MM.1S (cell line): ENCODE results near the gene MAML3.

Source experiments
- DNase-seq: peaks from one replicate; pipeline ENCODE4 v3.0.0-alpha.2; 2015
- H2AFZ ChIP-seq: fragments of 300-600 bp; sonication (generic); 2 replicates; pipeline ENCODE4 v1.6.0; 2016; ENCODE audit warnings: antibody characterized with exemption, low read length
- H3F3A ChIP-seq: fragments of 300-600 bp; sonication (generic); 2 replicates; pipeline ENCODE4 v1.6.1; 2016; ENCODE audit warnings: mild to moderate bottlenecking, antibody characterized with exemption, low read length, moderate library complexity, mixed read lengths; ENCODE audit not compliant: insufficient read depth
- H3K27ac ChIP-seq: fragments of 300-600 bp; sonication (generic); 2 replicates; pipeline ENCODE4 v1.5.1; 2016; ENCODE audit warnings: mild to moderate bottlenecking, low read length
- H3K27me3 ChIP-seq: fragments of 300-600 bp; sonication (generic); replicated peaks from 2 replicates; pipeline ENCODE4 v1.6.0; 2016; ENCODE audit warnings: low read length; ENCODE audit not compliant: insufficient read depth
- H3K36me3 ChIP-seq: fragments of 300-600 bp; sonication (generic); replicated peaks from 2 replicates; pipeline ENCODE4 v1.6.1; 2016; ENCODE audit warnings: mild to moderate bottlenecking, low read length, mixed read lengths; ENCODE audit not compliant: insufficient read depth
- H3K4me1 ChIP-seq: fragments of 300-600 bp; sonication (generic); 2 replicates; pipeline ENCODE4 v1.6.1; 2016; ENCODE audit warnings: low read length, mixed read lengths
- H3K4me2 ChIP-seq: fragments of 300-600 bp; sonication (generic); 2 replicates; pipeline ENCODE4 v1.6.0; 2016; ENCODE audit warnings: low read depth, low read length
- H3K4me3 ChIP-seq: fragments of 300-600 bp; sonication (generic); 2 replicates; pipeline ENCODE4 v1.5.1; 2016; ENCODE audit warnings: low read length, mixed read lengths
- H3K79me2 ChIP-seq: fragments of 300-600 bp; sonication (generic); 2 replicates; pipeline ENCODE4 v1.6.1; 2016; ENCODE audit warnings: mixed run types, low read length, mixed read lengths
- H3K9ac ChIP-seq: fragments of 300-600 bp; sonication (generic); 2 replicates; pipeline ENCODE4 v1.6.1; 2016; ENCODE audit warnings: low read length, mixed read lengths
- H3K9me2 ChIP-seq: fragments of 300-600 bp; sonication (generic); replicated peaks from 2 replicates; pipeline ENCODE4 v1.6.1; 2016; ENCODE audit warnings: mild to moderate bottlenecking, low read length, mixed read lengths; ENCODE audit not compliant: insufficient read depth
- H3K9me3 ChIP-seq: fragments of 300-600 bp; sonication (generic); replicated peaks from 2 replicates; pipeline ENCODE4 v1.6.1; 2016; ENCODE audit warnings: mild to moderate bottlenecking, low read length, mixed read lengths; ENCODE audit not compliant: insufficient read depth
- H4K20me1 ChIP-seq: fragments of 300-600 bp; sonication (generic); 2 replicates; pipeline ENCODE4 v1.6.1; 2016; ENCODE audit warnings: mild to moderate bottlenecking, low read length, moderate library complexity, mixed read lengths; ENCODE audit not compliant: insufficient read depth
- EZH2 ChIP-seq: fragments of 300-600 bp; sonication (generic); optimal IDR thresholded peaks from 2 replicates; pipeline ENCODE3; 2017; ENCODE audit warnings: low read depth, mild to moderate bottlenecking, antibody characterized with exemption, low read length, mixed read lengths
- EZH2phosphoT487 ChIP-seq: fragments of 300-600 bp; sonication (generic); IDR thresholded peaks from 2 replicates; pipeline ENCODE4 v1.6.1; 2018; ENCODE audit warnings: antibody characterized with exemption, low read length
- TF ChIP-seq, protein P1 (sequence below): fragments of 300-600 bp; sonication (generic); IDR thresholded peaks from 2 replicates; pipeline ENCODE4 v1.5.1; 2016; ENCODE audit warnings: antibody characterized with exemption, low read length, mixed read lengths

Gene MAML3

DNA sequence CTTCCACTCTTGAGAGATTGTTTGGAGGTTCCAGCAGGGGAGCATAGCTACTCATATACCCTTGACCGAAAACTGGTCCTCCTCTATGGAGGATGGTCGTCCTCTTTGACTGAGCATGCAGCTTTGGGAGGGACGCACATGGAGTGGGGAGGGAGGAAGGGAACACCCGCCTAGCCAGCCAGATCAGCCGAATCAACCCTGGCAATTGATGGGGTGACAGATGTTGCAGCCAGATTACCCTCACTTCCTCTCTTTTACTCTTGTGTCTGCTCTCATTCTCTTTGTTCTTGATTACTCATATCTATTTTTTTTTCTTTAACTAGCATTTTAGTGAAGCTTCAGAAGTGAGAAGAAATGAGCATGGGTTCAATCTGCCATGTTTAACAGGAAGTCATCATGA lies 468.8 kb downstream of the MAML3 start:
- no peak overlapping the region for H3K27ac ChIP-seq
- H3K9me3 ChIP-seq: no peaks in the 10 kb centered on the region
- no peaks in the 10 kb centered on the region for H3F3A ChIP-seq
- no peaks in the 10 kb centered on the region for H3K9me2 ChIP-seq
- no peak overlapping the region for H3K4me3 ChIP-seq
- H4K20me1 ChIP-seq: no peaks in the 10 kb centered on the region
- no peaks in the 10 kb centered on the region for H3K4me1 ChIP-seq
- H3K9ac ChIP-seq: no peak overlapping the region
- DNase-seq: no peak
- no peaks in the 10 kb centered on the region for H3K27me3 ChIP-seq
- H3K36me3 ChIP-seq: no peaks in the 10 kb centered on the region
- H3K4me2 ChIP-seq: no peak overlapping the region
- no peak overlapping the region for H2AFZ ChIP-seq
- no peak for TF ChIP-seq EZH2phosphoT487
- TF ChIP-seq, protein P1, sequence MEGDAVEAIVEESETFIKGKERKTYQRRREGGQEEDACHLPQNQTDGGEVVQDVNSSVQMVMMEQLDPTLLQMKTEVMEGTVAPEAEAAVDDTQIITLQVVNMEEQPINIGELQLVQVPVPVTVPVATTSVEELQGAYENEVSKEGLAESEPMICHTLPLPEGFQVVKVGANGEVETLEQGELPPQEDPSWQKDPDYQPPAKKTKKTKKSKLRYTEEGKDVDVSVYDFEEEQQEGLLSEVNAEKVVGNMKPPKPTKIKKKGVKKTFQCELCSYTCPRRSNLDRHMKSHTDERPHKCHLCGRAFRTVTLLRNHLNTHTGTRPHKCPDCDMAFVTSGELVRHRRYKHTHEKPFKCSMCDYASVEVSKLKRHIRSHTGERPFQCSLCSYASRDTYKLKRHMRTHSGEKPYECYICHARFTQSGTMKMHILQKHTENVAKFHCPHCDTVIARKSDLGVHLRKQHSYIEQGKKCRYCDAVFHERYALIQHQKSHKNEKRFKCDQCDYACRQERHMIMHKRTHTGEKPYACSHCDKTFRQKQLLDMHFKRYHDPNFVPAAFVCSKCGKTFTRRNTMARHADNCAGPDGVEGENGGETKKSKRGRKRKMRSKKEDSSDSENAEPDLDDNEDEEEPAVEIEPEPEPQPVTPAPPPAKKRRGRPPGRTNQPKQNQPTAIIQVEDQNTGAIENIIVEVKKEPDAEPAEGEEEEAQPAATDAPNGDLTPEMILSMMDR: no peak
- no peak for TF ChIP-seq EZH2
- no peaks in the 10 kb centered on the region for H3K79me2 ChIP-seq

DNA sequence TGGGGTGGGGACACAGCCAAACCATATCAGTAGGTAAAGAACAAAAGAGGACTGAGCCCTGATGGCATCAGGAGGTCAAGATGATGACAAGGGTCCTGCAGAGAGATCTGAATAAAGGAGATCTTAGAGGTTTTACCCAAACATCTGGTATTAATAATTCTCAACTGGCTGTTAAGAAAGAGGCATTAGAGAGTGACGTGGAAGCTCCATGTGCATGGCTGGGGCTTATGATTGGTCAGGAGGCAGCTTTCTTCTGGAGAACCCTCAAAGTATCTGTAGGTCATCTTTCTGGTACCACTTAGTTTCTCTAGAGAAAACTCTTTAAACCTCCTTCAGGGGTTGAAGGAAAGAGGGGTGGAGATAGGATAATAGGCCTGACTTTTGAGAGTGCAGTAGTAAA lies 469.6 kb downstream of the MAML3 start:
- H3K9me3 ChIP-seq: no peaks in the 10 kb centered on the region
- TF ChIP-seq, protein P1: no peak
- TF ChIP-seq EZH2 (no peak), EZH2phosphoT487 (no peak)
- H3F3A ChIP-seq: no peaks in the 10 kb centered on the region
- no peaks in the 10 kb centered on the region for H4K20me1 ChIP-seq
- DNase-seq: no peak
- H3K36me3 ChIP-seq: no peaks in the 10 kb centered on the region
- H3K9me2 ChIP-seq: no peaks in the 10 kb centered on the region
- H3K27ac ChIP-seq: no peak overlapping the region
- H3K79me2 ChIP-seq: no peaks in the 10 kb centered on the region
- no peak overlapping the region for H3K4me3 ChIP-seq
- H3K4me1 ChIP-seq: no peaks in the 10 kb centered on the region
- no peak overlapping the region for H3K9ac ChIP-seq
- H3K4me2 ChIP-seq: no peak overlapping the region
- no peak overlapping the region for H2AFZ ChIP-seq
- H3K27me3 ChIP-seq: no peaks in the 10 kb centered on the region

DNA sequence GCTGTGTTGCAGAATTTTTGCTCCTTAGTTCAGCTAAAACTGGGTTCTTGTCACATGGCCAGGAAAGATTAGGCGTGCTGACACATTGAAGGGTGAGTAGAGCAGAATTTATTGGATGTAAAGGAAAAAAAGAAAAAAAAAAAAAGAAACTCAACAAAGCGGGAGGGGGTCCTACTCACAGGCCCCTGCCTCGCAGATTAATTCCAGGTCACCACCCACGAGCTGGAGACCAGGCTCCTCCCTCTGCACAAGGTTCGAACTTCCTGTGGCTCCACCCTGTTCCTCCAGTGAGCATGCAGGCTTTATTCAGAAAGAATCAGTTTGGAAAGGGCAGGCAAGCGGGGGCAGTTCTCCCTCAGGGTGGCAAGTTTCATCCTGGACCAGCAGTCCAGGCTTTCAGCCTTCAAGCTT lies 471.2 kb downstream of the MAML3 start:
- Histone ChIP-seq H3K27me3 (no peaks in the 10 kb centered on the region), H2AFZ (no peak overlapping the region), H3K9ac (no peak overlapping the region), H3K36me3 (no peaks in the 10 kb centered on the region), H4K20me1 (no peaks in the 10 kb centered on the region), H3K79me2 (no peaks in the 10 kb centered on the region), H3K4me3 (no peak overlapping the region), H3K4me1 (no peaks in the 10 kb centered on the region), H3K27ac (no peak overlapping the region), H3K4me2 (no peak overlapping the region), H3K9me3 (no peaks in the 10 kb centered on the region), H3F3A (no peaks in the 10 kb centered on the region), H3K9me2 (no peaks in the 10 kb centered on the region)
- TF ChIP-seq, protein P1: no peak
- TF ChIP-seq EZH2 (no peak), EZH2phosphoT487 (no peak)
- no peak for DNase-seq
